SK-MEL-5 (cell line): ENCODE results near the gene FAF1. TPM values are rescaled to one million over a fixed set of nuclear protein-coding genes. Genes with fewer than 3 reads are reported as not detected.

Experiments used
- DNase-seq: peaks from one replicate; pipeline ENCODE4 v3.0.0-alpha.2; 2016; ENCODE audit warnings: low read depth, low spot score
- in situ Hi-C: cut with HindIII; loops from 2 replicates; pipeline ENCODE4 v1.10.0; 2016; ENCODE audit warnings: low sequenced_read_pairs, high pct_unique_total_duplicates, low pct_unique_long_range_greater_than_20kb
- total RNA-seq: library from RNA; depleted of rRNA; stranded (reverse); fragments of >200 nt; shearing (Covaris generic); gene quantifications from 2 replicates; pipeline ENCODE4 v1.2.3, GENCODE V29; 2014

Gene FAF1
- total RNA-seq, 1 experiment from 2014 or later, result 73.3 TPM

DNA sequence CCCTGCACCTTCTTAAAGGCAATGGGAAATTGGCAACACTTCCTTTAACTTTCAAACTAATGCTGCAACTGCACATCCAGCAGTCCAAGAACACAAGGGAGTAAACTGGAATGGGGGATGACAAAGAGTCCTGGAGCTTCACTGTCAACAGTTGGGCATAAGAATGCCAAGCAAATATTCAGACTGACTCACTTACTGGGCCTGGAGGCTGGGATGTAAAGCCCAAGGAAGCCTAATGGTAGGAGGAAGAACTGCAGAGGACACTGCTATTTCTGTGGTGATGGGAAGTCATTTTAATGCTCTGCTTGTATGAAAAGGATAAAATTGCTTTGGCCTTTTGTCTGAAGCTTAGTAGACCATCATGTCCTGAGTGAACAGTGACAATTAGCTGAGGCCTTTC, 521.1 kb downstream of the FAF1 start:
- in situ Hi-C loops, result no loop called here
- peak; percentile 32 for DNase-seq

DNA sequence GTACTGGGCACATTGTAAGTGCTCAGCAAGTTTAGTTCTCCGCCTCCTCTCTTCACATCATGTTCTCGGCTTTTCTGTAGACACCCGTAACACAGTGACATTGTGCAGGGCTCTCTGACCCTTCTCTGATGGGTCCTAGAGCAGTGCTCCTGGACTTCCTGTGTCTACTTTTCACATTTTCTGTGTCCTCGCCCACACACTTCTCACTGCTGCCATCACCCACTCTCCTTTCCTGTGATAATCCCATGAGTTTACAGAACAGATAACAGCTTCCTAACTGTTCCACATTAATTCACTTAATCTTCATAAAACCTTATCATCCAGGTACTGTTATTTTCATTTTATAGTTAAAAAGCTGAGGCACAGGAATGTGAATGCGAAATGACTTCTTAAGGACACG, 523.6 kb downstream of the FAF1 start:
- in situ Hi-C loops, result no loop called here
- no peak for DNase-seq

DNA sequence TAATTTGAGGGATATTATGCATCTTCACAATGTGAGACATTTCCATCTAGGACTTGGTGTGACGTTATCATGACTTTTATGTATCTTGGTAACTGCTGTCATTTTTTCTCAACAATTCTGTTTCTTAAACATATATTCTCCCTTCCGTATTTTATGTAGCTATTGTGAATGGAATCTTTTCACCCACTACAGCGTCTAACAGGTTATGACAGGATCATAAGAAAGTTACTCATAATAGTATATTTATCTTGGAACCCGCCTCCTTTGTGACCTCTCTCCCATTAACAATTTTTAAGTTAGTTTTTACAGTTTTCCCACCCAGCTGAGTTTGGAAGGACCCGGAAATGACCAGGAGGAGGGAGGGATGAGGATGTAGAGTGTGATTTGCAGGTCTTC, 530.1 kb downstream of the FAF1 start:
- in situ Hi-C loops, result no loop called here
- no peak for DNase-seq

DNA sequence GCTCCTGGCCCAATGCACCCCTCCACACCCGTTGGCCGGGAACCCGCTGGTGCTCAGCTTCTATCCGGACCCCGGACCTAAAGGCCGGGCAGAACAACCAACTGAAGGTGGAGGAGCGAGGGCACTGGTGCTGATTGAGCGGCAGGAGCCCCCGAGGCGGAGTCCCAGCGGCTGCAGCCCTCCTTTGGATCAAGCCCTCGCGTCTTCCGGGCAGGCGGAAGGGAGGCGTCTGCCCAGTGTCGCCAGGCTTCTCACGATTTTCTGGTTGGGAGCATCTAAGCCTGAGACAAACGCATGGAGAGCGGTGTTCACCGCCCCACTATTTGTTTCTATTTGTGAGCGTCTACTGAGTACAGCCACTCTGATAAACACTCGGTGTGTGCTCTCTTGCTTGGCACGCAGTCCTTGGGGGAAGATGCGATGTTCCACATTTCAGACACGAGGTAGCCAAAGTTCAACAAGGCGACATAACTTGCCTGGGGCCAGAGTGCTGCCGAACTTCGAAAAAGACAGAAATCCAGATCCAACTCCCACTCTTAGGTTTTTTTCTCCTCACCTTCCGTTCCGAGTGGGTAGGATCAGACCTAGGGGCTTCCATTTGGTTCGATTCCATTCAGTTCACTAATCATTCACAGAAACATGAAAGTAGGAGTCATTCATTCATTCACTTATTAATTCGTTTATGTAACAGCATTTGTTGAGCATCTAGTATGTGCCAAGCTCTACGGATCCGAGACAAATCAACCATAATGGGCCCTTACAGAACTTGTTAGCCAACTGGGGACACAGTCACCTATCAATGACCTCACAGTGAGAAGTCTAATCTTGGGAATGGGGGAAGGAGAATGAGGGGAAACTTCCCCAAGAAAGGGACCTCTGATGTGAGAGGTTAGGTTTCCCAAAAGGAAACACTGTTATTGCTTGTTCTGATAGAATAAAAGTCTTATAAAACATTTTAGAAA, 532.0 kb downstream of the FAF1 start:
- in situ Hi-C loops, result no loop called here
- no peak for DNase-seq

DNA sequence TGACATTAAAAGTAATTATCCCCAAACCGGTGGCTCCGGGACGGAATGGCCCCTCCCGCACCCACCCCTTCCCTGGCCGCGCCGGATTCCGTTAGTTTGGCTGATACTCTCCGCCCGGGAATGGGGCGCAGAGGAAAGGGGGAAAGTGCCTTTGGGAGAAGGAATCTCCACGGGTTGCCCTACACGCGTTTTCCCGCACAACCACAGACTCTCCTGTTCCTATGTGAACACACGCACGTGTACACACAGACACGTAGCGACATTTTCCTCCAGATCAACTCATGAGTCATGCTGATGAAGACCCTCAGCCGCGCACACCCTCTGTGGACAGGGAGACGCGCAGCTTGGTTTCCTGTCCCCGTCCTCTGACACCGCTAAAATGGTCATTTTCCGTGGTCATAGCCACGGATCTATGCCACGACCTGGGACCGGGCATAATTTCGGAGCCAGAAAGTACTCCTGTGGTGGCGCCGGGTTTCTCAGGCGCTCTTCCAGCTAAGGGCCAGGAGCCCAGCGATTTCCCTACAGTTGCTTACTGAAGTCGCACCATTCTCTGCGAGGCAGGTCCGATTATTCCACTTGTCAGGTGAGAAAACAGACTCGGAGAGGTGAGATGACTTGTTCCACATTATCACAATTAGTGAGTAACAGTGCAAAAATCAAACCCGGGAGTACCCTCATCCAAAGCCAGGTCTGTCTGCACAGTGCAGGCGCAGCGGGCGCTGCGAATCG, 532.8 kb downstream of the FAF1 start:
- DNase-seq, result no peak
- in situ Hi-C loops, result no loop called here

DNA sequence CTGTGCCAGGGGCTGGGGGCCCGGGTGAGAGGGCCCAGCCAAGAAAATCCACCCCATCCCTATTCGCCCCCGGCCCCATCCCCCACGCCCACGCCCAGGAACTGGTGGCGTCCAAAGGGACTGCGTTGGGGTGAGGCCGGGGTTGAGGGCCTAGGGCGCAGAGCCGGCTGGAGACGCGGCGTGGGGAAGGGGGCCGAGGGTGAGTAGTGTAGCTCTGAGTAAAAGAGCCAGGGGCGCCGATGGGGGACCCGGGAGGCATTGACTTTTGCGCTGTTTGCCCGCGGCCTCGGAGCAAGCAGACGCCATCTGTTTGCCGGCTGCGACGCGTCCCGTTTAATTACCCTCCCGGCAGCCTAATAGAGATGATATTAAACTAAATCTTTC, 533.4 kb downstream of the FAF1 start:
- DNase-seq, result no peak
- in situ Hi-C loops, result no loop called here

DNA sequence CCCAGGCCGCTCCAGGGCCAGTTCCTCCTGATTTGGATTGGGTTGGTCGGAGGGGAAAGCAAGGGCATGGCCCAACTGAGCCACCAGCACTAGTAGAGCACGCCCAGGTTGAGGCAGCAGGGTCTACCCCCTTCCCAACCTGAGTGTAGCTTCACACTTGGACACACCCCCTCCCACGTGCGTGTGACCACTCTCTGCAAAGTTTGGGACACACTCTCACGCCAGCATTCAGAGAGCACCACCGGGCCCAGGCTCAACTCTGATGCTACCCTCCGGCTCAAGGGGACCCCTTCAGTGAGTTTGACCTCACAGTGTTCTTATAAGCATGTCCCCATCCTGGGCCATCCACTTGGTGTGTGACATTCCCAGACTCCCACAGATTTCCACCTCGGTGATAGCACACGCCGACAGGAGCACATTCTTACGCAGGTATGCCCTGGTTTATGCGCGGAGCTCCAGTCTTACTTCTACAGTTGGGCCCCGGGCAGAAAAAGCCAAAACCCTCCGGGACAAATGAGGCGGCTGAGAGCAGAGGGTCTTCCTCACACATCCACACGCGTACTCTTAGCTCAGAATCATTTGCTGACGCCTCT, 533.9 kb downstream of the FAF1 start:
- DNase-seq, result no peak
- in situ Hi-C loops, result no loop called here

DNA sequence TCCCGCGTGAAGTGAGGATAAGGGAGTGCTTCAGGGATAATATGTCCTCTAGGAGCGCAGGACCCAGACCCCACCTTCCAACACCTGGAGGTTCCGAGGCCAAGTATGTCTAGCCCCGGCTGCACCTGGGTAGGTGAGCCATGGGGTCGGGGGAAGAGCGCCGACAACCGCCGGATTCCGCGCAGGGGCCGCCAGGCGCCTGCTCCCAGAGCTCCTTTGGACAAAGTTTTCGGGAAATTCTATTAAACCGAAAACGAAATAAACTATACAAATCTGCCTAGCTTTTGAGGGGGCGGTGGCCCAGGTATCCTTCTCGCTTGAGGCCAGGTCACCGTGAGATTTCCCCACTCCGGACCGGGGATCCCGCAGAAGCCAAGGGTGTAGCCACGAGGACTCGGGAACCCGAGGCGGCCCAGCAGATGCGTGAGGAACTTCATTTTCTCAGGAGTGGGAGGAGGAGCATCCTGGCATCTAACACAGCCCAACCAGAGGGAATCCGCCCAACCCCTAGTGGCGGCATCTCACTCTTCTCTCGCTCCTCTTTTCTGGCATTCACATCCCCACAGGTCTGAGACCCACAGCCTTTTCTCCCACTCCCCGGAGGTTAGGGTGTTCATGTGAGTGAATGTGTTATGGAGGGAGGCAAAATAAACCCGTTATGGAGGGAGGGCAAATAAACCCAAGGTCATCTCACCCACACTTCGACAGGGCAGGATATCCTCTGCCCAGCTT, 534.5 kb downstream of the FAF1 start:
- DNase-seq, result peak; percentile 11
- in situ Hi-C loops, result no loop called here

DNA sequence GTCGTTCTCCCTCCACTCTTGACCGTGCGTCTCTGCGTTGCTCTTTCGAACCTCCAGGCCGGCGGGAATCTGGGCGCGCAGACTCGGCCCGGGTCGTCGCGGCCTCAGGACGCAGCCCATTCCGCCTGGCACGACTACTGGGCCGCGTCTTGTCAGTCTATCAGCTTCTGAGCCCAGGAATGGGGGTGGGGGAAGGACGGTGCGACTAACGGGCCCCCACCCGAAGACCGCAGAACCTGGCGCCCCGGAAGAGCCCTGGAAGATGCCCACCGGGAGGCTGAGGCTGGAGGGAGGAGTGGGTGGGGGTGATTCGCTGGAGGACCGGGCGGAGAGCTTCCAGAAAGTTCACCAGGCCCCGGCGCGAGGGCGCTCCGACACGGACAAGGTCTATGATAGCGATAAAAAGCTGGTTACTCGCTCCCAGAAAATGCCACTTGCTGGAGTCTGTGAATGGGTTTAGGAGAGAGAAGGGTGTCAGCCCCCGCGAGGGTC, 535.1 kb downstream of the FAF1 start:
- DNase-seq, result no peak
- in situ Hi-C loops, result no loop called here

DNA sequence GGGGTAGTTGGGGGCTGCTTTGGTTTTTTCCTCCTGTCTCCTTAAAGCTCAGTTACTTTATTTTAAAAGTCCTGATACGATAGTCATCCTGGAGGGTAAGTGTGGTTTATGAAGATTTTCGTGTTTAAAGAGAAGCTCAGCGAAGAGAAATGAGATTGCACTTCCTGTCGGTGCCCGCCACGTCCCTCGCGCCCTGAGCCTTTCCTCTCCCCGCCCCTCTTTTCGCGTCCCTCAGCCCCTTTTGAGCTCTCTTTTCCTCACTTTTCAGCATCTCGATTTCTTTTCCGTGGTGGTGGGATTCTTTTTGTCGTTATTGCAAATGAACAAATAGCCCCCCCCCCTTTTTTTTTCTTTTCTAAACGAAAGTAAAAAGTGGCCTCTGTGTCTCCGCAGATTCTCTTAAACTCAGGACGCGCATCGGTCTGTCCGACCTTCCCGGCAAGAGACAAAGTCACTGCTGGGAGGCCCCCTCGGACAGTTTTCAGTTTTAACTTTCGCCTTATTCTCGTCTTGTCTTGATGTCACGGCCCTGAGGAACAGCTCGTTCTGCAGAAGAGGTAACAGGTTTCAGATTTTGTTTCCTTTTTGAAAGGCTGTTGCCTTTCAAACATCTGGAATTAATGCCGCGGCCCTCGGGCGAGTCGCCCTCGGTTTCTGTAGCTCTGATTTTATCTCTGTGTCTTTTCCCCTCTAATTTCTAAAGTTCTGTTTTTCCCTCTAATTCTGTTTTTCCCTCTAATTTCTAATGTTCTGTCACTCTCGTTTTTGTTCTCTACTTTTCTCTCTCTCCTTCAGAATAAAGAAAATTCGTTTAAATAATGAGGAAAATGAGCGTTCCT, 535.8 kb downstream of the FAF1 start:
- DNase-seq, result no peak
- in situ Hi-C loops, result no loop called here

DNA sequence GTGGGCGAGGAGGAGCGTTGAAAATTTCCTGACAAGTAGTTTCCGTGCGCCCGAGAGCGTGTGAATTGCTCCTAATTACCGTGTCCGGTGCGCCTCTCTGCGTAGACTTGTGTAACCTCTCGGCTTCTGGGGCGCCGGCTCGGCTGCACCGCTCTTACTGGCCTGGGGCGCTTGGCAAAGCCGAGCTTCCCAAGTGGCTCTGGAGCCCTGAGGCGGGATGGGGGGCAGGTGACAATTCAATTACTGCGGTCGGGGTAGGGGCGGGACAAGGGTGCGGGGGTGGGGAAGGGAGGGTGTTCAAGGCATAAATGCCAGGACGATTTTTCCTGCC, 536.4 kb downstream of the FAF1 start:
- in situ Hi-C loops, result no loop called here
- no peak for DNase-seq

DNA sequence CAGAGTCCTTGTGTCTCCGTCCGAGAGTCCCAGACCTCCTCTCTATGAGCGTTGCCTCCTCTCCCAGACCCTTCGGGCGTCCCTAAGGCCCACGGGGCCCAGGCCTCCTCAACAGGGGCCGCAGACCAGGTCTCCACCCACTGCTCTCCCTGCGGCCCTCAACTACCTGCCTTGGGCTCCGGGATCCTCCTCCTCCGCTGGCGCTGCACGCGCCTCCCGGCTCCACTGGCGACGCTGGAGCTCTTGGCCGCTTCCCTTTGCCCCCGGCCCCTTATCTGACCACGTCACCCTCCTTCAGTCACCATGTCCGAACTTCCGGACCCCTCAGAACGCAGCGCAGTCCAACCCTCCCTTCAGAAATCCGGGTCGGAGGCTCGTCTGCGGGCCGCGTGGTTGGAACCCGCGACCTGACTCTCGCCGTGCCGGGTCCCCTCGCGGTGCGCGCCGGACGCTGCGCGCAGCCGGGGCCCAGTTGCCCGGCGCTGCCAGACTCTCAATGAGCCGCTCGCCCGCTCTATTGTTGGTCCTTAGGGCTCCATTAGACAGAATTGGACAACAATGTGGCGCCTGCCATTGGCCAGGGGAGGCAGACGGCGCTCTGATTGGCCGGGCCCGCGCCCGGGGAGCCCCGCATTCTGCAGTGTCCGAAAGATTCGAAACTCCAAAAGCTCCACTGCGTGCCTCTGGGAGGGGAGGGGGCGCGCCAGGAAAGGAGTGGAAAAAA, 537.0 kb downstream of the FAF1 start, which contains the start of gene DMRTA2:
Gene DMRTA2, minus strand, starts transcription at position 498 of the 724 bp plus-strand sequence. CDS start 1,907 bp downstream, outside the sequence.
- peak; percentile 32 for DNase-seq
- in situ Hi-C loops, result no loop called here

DNA sequence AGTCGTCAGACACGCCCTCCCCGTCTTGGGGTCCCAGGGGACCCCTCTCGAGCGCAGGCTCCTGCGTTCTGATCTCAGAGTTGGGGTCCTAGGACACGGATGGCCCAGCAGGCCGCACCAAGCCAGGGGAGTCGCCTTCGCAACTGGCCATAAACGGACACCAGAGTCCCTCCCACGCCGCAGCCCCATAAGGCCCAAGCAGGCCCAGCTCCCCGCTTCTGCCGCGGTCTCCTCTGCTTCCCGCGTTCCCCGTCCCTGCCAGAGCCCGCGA, 537.5 kb downstream of the FAF1 start:
- DNase-seq, result no peak
- in situ Hi-C loops, result no loop called here

DNA sequence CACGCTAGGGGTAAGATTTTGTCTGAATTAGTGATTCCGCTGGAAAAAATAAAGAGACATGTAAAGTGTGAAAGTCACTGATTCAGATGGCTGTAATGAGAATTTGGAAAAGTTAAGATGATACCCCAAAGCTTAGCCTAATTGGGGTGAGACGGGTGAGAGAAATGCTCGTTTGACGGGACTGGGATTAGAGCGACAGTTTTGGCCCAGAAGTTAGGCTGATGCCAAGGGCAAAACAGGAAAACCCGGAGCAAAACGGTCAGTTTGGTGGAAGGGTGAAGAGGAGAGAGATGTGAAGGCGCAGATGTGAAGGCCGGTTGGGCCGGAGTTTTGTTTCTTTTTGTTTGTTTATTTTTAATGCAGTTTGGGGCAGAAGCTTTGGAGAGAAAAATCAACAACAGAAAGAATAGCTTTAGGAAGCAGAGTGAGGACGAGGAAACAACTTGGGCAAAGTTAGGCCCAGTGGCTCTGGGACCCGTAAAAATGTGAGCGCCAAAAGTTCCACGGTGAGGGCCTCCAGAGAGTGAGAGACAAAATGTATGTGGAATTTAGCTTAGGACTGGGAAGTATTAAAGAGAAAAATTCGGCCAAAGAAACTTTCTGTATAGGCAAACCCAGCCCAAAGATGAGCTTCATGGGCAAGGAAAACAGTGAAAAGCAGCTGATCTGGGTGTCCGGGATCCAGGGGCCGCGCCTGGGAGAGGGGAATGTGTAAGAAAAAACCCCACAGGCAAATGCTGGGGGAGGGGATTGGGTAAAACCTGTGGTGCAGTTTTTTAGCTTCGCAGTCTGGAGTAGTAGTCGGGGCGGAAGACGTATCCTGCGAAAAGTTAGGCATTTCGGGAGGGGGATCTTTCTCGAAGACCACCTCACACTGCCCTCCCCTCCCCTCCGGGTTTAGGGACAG, 538.0 kb downstream of the FAF1 start:
- in situ Hi-C loops, result no loop called here

DNA sequence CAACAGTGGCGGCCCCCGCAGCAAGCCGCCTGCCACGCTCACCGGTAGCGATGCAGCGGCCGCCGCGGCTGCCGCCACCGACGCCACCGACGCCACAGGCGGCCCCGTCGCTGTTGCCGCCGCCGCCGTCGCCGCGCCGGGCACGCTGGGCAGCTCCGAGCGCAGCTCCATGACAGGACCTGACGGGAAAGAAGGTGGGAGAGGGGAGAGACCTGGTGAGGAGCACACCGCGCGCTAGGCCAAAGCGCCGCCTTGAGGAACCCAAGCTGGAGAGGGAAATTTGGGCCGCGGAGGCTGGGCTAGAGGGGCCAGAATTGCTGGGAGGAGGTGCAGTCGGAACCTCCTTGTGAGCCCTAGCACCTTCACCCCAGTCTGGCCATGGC, 538.7 kb downstream of the FAF1 start:
- in situ Hi-C loops, result no loop called here
- DNase-seq, result no peak

More for the DNA sequence above, 538.0 kb downstream of the FAF1 start:
- DNase-seq, result no peak
